ENCODE measurements around the gene SLC24A2.

The SLC24A2 gene

DNA sequence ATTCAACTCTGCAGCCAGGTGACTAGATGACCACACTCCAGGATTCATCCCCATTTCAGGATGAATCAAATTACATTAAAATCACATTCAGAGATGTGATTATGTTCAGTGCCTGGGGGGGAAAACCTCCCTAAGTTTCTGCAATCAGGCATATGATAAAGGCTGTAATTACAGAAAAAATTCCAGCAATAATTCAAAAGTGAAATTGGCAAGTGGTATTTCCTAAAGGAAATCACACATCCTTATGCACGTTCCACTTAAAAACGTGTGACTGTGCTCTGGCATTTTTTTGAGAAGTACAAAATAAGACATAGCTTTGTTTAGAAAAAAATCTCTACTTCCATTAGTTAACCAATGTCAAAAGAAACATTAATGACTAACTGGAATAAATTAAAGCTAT, 5.3 kb downstream of the SLC24A2 start:
- TF ChIP-seq GATA3 (IDR thresholded peaks at IDR 0.05; ENCODE audit: low read depth, low read length) (no peak), GATA2 (IDR thresholded peaks at IDR 0.05; ENCODE audit: low read depth, low read length) (no peak)

DNA sequence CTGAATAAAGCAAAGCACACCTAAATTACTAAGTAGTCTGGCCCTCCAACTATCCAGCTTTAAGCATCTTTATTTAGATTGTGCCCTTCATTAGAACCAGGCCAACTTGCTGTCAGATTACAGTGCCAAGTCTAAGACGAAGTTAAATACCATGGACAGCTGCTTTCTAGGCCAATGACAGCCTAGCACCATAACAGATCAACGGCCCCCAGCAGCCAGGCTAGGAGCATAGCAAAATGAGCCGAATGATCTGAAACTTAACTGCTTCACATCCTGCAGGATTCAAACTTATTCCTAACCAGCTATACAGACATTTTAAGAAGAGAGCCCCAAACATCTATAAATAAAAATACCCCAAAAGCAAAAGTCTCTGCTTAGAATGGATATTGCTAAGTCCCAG, 6.8 kb downstream of the SLC24A2 start:
- TF ChIP-seq GATA2 (IDR thresholded peaks at IDR 0.05; ENCODE audit: low read depth, low read length) (no peak), GATA3 (IDR thresholded peaks at IDR 0.05; ENCODE audit: low read depth, low read length) (no peak)

DNA sequence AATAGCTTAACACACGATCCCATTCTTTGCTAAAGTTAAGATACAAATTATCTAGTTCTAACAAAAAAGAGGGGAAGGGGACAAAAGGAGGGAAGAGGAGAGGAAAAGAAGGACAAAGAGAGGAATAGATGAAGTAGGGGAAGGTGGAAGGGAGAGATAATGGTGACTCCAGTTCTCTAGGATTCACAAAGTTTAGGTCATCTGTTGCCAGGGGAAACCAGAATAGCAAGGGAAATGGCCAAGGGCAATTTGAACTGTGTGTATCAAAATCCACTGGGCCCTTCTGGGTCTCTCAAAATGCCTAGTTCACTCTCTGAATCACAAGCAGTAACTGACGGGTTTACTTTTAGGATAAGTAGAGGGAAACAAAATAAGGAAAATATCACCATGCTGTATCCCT, 7.6 kb downstream of the SLC24A2 start:
- TF ChIP-seq GATA3 (IDR thresholded peaks at IDR 0.05; ENCODE audit: low read depth, low read length) (no peak), GATA2 (IDR thresholded peaks at IDR 0.05; ENCODE audit: low read depth, low read length) (no peak)

- TF ChIP-seq GATA3 (IDR thresholded peaks at IDR 0.05; ENCODE audit: low read depth, low read length) (no peak), GATA2 (IDR thresholded peaks at IDR 0.05; ENCODE audit: low read depth, low read length) (no peak)
These were observed 17.4 kb downstream of the SLC24A2 start for GRCh38 chr9:19771446-19771845.

GRCh38 chr9:19770973-19771372, 17.9 kb downstream of the SLC24A2 start:
- TF ChIP-seq GATA3 (IDR thresholded peaks at IDR 0.05; ENCODE audit: low read depth, low read length) (no peak), GATA2 (IDR thresholded peaks at IDR 0.05; ENCODE audit: low read depth, low read length) (no peak)

GRCh38 chr9:19769213-19769612, 19.6 kb downstream of the SLC24A2 start:
- TF ChIP-seq GATA3 (IDR thresholded peaks at IDR 0.05; ENCODE audit: low read depth, low read length), result no peak
- no peak for TF ChIP-seq GATA2 (IDR thresholded peaks at IDR 0.05; ENCODE audit: low read depth, low read length)

DNA sequence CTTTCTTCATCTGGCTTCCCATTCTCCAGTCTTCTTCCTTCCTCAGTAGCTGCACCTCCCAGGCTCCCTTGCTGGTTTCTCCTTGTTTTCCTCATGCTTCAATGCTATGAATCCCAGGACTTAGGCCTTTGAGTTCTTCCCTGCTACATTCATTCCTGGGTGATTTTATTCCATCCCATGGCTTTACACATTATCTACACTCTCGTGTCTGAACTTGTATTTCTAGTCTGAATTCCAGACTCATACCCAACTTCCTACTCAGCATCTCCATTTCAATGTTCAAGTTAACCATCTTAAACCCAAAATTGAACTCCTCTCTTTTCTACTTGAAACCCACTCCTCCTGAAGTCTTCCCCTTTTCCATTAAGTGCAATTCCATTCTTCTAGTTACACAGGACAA, 20.0 kb downstream of the SLC24A2 start:
- no peak for TF ChIP-seq GATA3 (IDR thresholded peaks at IDR 0.05; ENCODE audit: low read depth, low read length)
- no peak for TF ChIP-seq GATA2 (IDR thresholded peaks at IDR 0.05; ENCODE audit: low read depth, low read length)

DNA sequence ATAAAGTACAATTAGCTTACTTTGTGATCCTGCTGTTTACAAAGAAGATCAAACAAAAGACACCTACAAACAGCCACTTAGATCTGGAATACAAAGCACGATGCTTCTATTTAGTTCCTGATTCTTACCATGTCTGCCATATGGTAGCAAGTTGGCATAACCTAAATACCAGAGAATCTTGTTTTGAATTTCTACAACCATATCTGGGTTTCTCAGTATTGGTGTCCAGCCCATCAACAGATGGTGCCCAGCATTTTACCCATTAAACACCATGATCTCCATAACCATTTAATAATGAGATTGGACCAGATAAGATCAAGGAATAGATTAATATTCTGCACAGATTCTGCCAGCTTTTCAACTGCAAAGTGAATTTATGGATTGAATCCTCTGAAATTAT, 29.8 kb downstream of the SLC24A2 start:
- TF ChIP-seq GATA2 (IDR thresholded peaks at IDR 0.05; ENCODE audit: low read depth, low read length) (no peak), GATA3 (IDR thresholded peaks at IDR 0.05; ENCODE audit: low read depth, low read length) (no peak)

GRCh38 chr9:19757745-19758144, 31.1 kb downstream of the SLC24A2 start:
- no peak for TF ChIP-seq GATA2 (IDR thresholded peaks at IDR 0.05; ENCODE audit: low read depth, low read length)
- TF ChIP-seq GATA3 (IDR thresholded peaks at IDR 0.05; ENCODE audit: low read depth, low read length), result no peak

- no peak for TF ChIP-seq GATA3 (IDR thresholded peaks at IDR 0.05; ENCODE audit: low read depth, low read length)
- TF ChIP-seq GATA2 (IDR thresholded peaks at IDR 0.05; ENCODE audit: low read depth, low read length), result no peak
These were observed 33.9 kb downstream of the SLC24A2 start for GRCh38 chr9:19754921-19755320.

- TF ChIP-seq GATA2 (IDR thresholded peaks at IDR 0.05; ENCODE audit: low read depth, low read length) (no peak), GATA3 (IDR thresholded peaks at IDR 0.05; ENCODE audit: low read depth, low read length) (no peak)
These were observed 40.3 kb downstream of the SLC24A2 start for GRCh38 chr9:19748278-19749126.

- TF ChIP-seq GATA3 (IDR thresholded peaks at IDR 0.05; ENCODE audit: low read depth, low read length) (no peak), GATA2 (IDR thresholded peaks at IDR 0.05; ENCODE audit: low read depth, low read length) (no peak)
These were observed 42.6 kb downstream of the SLC24A2 start for GRCh38 chr9:19746223-19746622.

GRCh38 chr9:19741178-19741577, 47.7 kb downstream of the SLC24A2 start:
- no peak for TF ChIP-seq GATA2 (IDR thresholded peaks at IDR 0.05; ENCODE audit: low read depth, low read length)
- TF ChIP-seq GATA3 (IDR thresholded peaks at IDR 0.05; ENCODE audit: low read depth, low read length), result no peak

Data from SH-SY5Y (cell line).